Measurements from ENCODE around the gene TNP2. TPM values are rescaled to one million over a fixed set of nuclear protein-coding genes. Genes with fewer than 3 reads are reported as not detected.

The TNP2 gene
- total RNA-seq, 4 donors from 2014 or later = not detected

GRCh38 chr16:11298143-11298900 lies 29.2 kb upstream of the TNP2 start:
- no peak overlapping the region for H3K27ac ChIP-seq
- H3K27me3 ChIP-seq = no peaks in the 10 kb centered on the region
- TF ChIP-seq POLR2A (IDR thresholded peaks at IDR 0.05) = no peak
- TF ChIP-seq, protein P1, sequence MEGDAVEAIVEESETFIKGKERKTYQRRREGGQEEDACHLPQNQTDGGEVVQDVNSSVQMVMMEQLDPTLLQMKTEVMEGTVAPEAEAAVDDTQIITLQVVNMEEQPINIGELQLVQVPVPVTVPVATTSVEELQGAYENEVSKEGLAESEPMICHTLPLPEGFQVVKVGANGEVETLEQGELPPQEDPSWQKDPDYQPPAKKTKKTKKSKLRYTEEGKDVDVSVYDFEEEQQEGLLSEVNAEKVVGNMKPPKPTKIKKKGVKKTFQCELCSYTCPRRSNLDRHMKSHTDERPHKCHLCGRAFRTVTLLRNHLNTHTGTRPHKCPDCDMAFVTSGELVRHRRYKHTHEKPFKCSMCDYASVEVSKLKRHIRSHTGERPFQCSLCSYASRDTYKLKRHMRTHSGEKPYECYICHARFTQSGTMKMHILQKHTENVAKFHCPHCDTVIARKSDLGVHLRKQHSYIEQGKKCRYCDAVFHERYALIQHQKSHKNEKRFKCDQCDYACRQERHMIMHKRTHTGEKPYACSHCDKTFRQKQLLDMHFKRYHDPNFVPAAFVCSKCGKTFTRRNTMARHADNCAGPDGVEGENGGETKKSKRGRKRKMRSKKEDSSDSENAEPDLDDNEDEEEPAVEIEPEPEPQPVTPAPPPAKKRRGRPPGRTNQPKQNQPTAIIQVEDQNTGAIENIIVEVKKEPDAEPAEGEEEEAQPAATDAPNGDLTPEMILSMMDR (IDR thresholded peaks at IDR 0.05 in 4 of 5, conservative IDR thresholded peaks at IDR 0.05 in 1 of 5) = no peak
- no peaks in the 10 kb centered on the region for H3K9me3 ChIP-seq
- intact Hi-C loops (cut with DNase I; ENCODE audit: low total_unique reads) = no loop called here
- DNase-seq = no peak
- in situ Hi-C loops (cut with MboI; ENCODE audit: low sequenced_read_pairs in 4 of 4) = no loop called here
- H3K36me3 ChIP-seq = no peaks in the 10 kb centered on the region
- H3K4me3 ChIP-seq = no peak overlapping the region
- no peak for ATAC-seq
- H3K4me1 ChIP-seq = peaks cover 9 to 14% of the 10 kb centered on the region in 2 donors

DNA sequence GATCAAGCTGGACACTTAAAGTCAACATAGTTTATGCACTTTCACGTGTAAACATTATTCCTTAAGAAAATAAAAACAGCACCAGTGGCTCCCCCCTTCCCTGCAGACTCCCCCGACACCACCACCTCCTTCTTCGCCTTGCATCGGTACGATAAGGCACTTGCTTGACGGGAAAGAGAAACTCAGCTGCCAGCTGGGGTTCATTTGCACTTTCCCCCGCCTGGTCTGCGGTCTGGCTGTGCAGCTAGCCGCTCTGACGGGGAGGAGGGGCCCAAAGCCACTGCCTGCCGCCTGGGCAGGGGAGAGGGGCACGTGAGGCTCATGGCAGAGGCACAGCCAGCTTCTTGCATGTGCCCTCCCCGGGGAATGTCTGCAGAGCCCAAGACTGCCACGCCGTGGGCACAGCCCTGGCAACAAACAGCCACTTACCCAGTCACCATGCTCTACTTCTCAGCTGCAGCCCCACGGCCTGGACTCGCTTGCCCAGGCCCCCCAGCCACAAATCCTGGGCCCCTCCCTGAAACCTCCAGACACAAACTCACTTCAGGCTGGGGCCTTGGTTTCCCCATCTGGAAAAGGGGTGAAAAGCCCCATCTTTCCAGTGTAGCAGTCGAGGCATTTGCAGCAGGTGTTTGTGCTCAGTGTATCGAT lies 28.5 kb upstream of the TNP2 start:
- intact Hi-C loops (cut with DNase I; ENCODE audit: low total_unique reads) (no loop called here), in situ Hi-C loops (cut with MboI; ENCODE audit: low sequenced_read_pairs in 4 of 4) (no loop called here)
- H3K36me3 ChIP-seq = no peaks in the 10 kb centered on the region
- H3K4me3 ChIP-seq = peak overlapping the region in 3 of 4 donors; percentile 12 to 17 (median 13)
- H3K9me3 ChIP-seq = no peaks in the 10 kb centered on the region
- H3K27ac ChIP-seq = no peak overlapping the region
- peaks cover 9 to 14% of the 10 kb centered on the region in 2 donors for H3K4me1 ChIP-seq
- DNase-seq (peak; percentile 63 to 67), ATAC-seq (peak; percentile 87 to 90)
- H3K27me3 ChIP-seq = no peaks in the 10 kb centered on the region
- TF ChIP-seq POLR2A (IDR thresholded peaks at IDR 0.05) = no peak
- TF ChIP-seq, protein P1 (IDR thresholded peaks at IDR 0.05 in 4 of 5, conservative IDR thresholded peaks at IDR 0.05 in 1 of 5) = peak in 1 of 5 experiments; percentile 27

DNA sequence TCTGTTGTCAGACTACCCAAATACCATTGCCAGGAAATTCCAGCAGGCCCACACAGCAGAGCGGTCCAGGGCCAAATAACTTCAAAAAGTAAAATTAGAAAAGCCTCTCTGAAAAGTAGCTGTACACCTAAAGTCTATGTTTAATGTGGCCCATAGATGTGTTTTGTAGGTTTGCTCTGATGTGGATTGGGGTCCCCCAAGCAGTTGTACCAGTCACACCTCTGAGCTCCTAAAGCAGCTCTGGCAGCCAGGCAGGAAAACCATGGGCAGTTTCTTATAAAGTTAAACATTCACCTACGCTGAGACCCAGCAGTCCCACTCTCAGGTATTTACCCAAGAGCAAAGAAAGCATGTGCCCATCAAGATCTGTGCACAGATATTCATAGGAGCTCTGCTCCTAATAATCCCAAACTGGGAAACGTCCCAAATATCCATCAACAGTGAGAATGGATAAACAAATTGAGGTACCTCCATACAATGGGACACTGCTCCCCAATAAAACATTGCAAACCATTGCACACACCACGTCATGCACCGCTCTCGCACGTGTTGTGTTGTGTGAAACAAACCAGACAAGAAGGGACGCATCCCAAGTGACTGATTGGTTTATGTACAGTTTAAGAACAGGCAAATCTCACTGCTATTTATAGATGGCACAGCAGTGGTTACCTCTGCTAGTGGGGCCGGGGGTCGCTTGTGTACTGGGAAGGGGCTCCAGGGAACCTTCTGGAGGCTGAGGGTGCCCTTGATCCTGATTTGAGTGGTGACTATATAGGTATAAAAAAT lies 27.8 kb upstream of the TNP2 start:
- Histone ChIP-seq H3K27ac (no peak overlapping the region), H3K4me3 (peak overlapping the region in 2 of 4 donors; percentile 13 to 17), H3K27me3 (no peaks in the 10 kb centered on the region), H3K36me3 (no peaks in the 10 kb centered on the region), H3K9me3 (no peaks in the 10 kb centered on the region), H3K4me1 (peaks cover 9 to 14% of the 10 kb centered on the region in 2 donors)
- intact Hi-C loops (cut with DNase I; ENCODE audit: low total_unique reads) = no loop called here
- no peak for DNase-seq
- ATAC-seq = no peak
- no peak for TF ChIP-seq POLR2A (IDR thresholded peaks at IDR 0.05)
- in situ Hi-C loops (cut with MboI; ENCODE audit: low sequenced_read_pairs in 4 of 4) = no loop called here

- no peaks in the 10 kb centered on the region for H3K36me3 ChIP-seq
- in situ Hi-C loops (cut with MboI; ENCODE audit: low sequenced_read_pairs in 4 of 4) = no loop called here
- intact Hi-C loops (cut with DNase I; ENCODE audit: low total_unique reads) = no loop called here
- H3K27ac ChIP-seq = no peak overlapping the region
- no peaks in the 10 kb centered on the region for H3K27me3 ChIP-seq
- TF ChIP-seq, protein P1 (IDR thresholded peaks at IDR 0.05 in 4 of 5, conservative IDR thresholded peaks at IDR 0.05 in 1 of 5) = no peak
- no peak for TF ChIP-seq POLR2A (IDR thresholded peaks at IDR 0.05)
- peaks cover 9 to 14% of the 10 kb centered on the region in 2 donors for H3K4me1 ChIP-seq
- DNase-seq (no peak), ATAC-seq (no peak)
- no peak overlapping the region for H3K4me3 ChIP-seq
- H3K9me3 ChIP-seq = no peaks in the 10 kb centered on the region
Observed at GRCh38 chr16:11296351-11296705, 27.2 kb upstream of the TNP2 start.

GRCh38 chr16:11295672-11296071 lies 26.5 kb upstream of the TNP2 start:
- ATAC-seq = no peak
- DNase-seq = no peak
- TF ChIP-seq, protein P1 (IDR thresholded peaks at IDR 0.05 in 4 of 5, conservative IDR thresholded peaks at IDR 0.05 in 1 of 5) = no peak
- TF ChIP-seq POLR2A (IDR thresholded peaks at IDR 0.05) = no peak
- no peak overlapping the region for H3K4me3 ChIP-seq
- no peaks in the 10 kb centered on the region for H3K27me3 ChIP-seq
- no peak overlapping the region for H3K27ac ChIP-seq
- intact Hi-C loops (cut with DNase I; ENCODE audit: low total_unique reads) = no loop called here
- in situ Hi-C loops (cut with MboI; ENCODE audit: low sequenced_read_pairs in 4 of 4) = no loop called here
- H3K4me1 ChIP-seq = peaks cover 9 to 14% of the 10 kb centered on the region in 2 donors
- no peaks in the 10 kb centered on the region for H3K9me3 ChIP-seq
- no peaks in the 10 kb centered on the region for H3K36me3 ChIP-seq
